Thoracic aorta (tissue), 2 donors: ENCODE measurements around the gene ABCA6. TPM values are rescaled to one million over a fixed set of nuclear protein-coding genes. Genes with fewer than 3 reads are reported as not detected.

Experiments
- ATAC-seq: fragments of 150-250 bp; one replicate; pipeline ENCODE4 v1.8.0; 2017; ENCODE audit warnings: low read depth; ENCODE audit not compliant: insufficient number of reproducible peaks, low FRiP score
- DNase-seq: peaks from one replicate; pipeline ENCODE4 v3.0.0-alpha.2; 2020; ENCODE audit warnings: low spot score
- H3K27ac ChIP-seq, 2 donors: fragments of 200-600 bp; sonication (generic); 1 replicate in 1 of 2; 2 replicates in 1 of 2; pipeline ENCODE4 v1.5.1; 2016; ENCODE audit warnings: mild to moderate bottlenecking in 2 of 2, moderate library complexity in 2 of 2
- H3K27me3 ChIP-seq: fragments of 200-600 bp; sonication (generic); replicated peaks from 2 replicates; pipeline ENCODE4 v1.6.0; 2016; ENCODE audit warnings: mild to moderate bottlenecking; ENCODE audit not compliant: insufficient read depth
- H3K36me3 ChIP-seq: fragments of 200-600 bp; sonication (generic); one replicate; pipeline ENCODE4 v1.5.1; 2016
- H3K4me1 ChIP-seq, 2 donors: fragments of 200-600 bp; sonication (generic); 1 replicate in 1 of 2; 2 replicates in 1 of 2; pipeline versions ENCODE4 v1.5.1 to v1.6.0; 2016; ENCODE audit warnings: low read depth in 2 of 2, mild to moderate bottlenecking in 1 of 2; ENCODE audit not compliant: control insufficient read depth in 1 of 2
- H3K4me3 ChIP-seq: fragments of 200-600 bp; sonication (generic); 2 replicates; pipeline ENCODE4 v1.5.1; 2016; ENCODE audit warnings: mild to moderate bottlenecking
- H3K9me3 ChIP-seq: fragments of 200-600 bp; sonication (generic); 2 replicates; pipeline ENCODE4 v1.5.1; 2016
- total RNA-seq, 2 donors: library from RNA; depleted of rRNA; stranded (reverse); fragments of >200 nt; gene quantifications; one replicate each; pipeline versions ENCODE4 v1.1.0 to v1.2.3, GENCODE V29; 2016
- TF ChIP-seq, protein P1 (sequence below): fragments of 200-600 bp; sonication (generic); IDR thresholded peaks from one replicate; pipeline ENCODE4 v1.5.1; 2019; ENCODE audit warnings: antibody characterized with exemption

The ABCA6 gene
- total RNA-seq, 2 donors from 2014 or later: 38.5 to 43.3 TPM

GRCh38 chr17:69044371-69044770, 97.3 kb downstream of the ABCA6 start:
- ATAC-seq: no peak
- TF ChIP-seq, protein P1, sequence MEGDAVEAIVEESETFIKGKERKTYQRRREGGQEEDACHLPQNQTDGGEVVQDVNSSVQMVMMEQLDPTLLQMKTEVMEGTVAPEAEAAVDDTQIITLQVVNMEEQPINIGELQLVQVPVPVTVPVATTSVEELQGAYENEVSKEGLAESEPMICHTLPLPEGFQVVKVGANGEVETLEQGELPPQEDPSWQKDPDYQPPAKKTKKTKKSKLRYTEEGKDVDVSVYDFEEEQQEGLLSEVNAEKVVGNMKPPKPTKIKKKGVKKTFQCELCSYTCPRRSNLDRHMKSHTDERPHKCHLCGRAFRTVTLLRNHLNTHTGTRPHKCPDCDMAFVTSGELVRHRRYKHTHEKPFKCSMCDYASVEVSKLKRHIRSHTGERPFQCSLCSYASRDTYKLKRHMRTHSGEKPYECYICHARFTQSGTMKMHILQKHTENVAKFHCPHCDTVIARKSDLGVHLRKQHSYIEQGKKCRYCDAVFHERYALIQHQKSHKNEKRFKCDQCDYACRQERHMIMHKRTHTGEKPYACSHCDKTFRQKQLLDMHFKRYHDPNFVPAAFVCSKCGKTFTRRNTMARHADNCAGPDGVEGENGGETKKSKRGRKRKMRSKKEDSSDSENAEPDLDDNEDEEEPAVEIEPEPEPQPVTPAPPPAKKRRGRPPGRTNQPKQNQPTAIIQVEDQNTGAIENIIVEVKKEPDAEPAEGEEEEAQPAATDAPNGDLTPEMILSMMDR: no peak
- Histone ChIP-seq H3K4me3 (no peak overlapping the region), H3K27ac (no peak overlapping the region), H3K9me3 (no peaks in the 10 kb centered on the region), H3K27me3 (no peaks in the 10 kb centered on the region), H3K4me1 (peaks cover 6 to 7% of the 10 kb centered on the region in 2 donors), H3K36me3 (no peaks in the 10 kb centered on the region)
- DNase-seq: no peak

- Histone ChIP-seq H3K9me3 (no peaks in the 10 kb centered on the region), H3K4me3 (no peak overlapping the region), H3K36me3 (no peaks in the 10 kb centered on the region), H3K4me1 (peaks cover 6% of the 10 kb centered on the region in 2 donors), H3K27ac (no peak overlapping the region), H3K27me3 (no peaks in the 10 kb centered on the region)
- TF ChIP-seq, protein P1: no peak
- no peak for DNase-seq
- no peak for ATAC-seq
Observed at GRCh38 chr17:69043098-69043734, 98.5 kb downstream of the ABCA6 start.

GRCh38 chr17:69042308-69042707, 99.4 kb downstream of the ABCA6 start:
- Histone ChIP-seq H3K27ac (no peak overlapping the region), H3K4me1 (peaks cover 0 to 2% of the 10 kb centered on the region in 2 donors), H3K27me3 (no peaks in the 10 kb centered on the region), H3K4me3 (no peak overlapping the region), H3K36me3 (no peaks in the 10 kb centered on the region), H3K9me3 (peaks cover 3% of the 10 kb centered on the region)
- TF ChIP-seq, protein P1: no peak
- ATAC-seq (no peak), DNase-seq (no peak)

DNA sequence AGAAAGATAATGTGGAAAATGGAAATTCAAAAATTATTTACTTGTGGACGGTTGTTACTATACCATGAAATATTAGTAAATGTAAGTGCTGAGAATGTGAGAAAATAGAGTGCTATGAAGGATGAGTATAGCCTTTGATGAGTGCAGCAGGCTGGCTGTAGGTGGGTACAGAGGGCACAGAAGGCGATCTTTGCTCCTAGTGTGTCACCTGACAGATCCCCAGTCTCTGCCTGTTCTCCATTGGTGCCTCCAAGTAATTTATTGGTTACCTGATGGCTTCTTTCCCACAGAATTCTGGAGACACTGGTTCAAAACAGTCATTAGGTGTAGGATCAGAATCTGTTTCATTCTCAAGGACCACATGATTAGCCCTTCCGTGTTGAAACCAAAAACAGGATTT, 109.9 kb downstream of the ABCA6 start:
- H3K9me3 ChIP-seq: no peaks in the 10 kb centered on the region
- H3K4me1 ChIP-seq: no peaks in the 10 kb centered on the region
- H3K36me3 ChIP-seq: no peaks in the 10 kb centered on the region
- ATAC-seq (no peak), DNase-seq (no peak)
- no peak overlapping the region for H3K4me3 ChIP-seq
- H3K27me3 ChIP-seq: no peaks in the 10 kb centered on the region
- TF ChIP-seq, protein P1: no peak
- no peak overlapping the region for H3K27ac ChIP-seq

- Histone ChIP-seq H3K27me3 (no peaks in the 10 kb centered on the region), H3K9me3 (no peaks in the 10 kb centered on the region), H3K36me3 (no peaks in the 10 kb centered on the region), H3K4me3 (no peak overlapping the region), H3K27ac (no peak overlapping the region), H3K4me1 (no peaks in the 10 kb centered on the region)
- no peak for ATAC-seq
- TF ChIP-seq, protein P1: no peak
- no peak for DNase-seq
Observed at GRCh38 chr17:69030169-69030568, 111.5 kb downstream of the ABCA6 start.

Other genes with a start within 250 kb of the ABCA6 start
- 10 to 100 TPM; 42.0 to 62.2 TPM for gene ABCA8, start 186.5 kb downstream of the ABCA6 start, total RNA-seq
- gene ABCA9, start 81.0 kb downstream of the ABCA6 start, total RNA-seq: 10 to 100 TPM; 31.5 to 38.6 TPM
- 1 to 10 TPM; 3.2 to 4.5 TPM for gene ABCA10, start 86.9 kb upstream of the ABCA6 start, total RNA-seq
- 10 to 100 TPM in 1 of 2 donors, 1 to 10 TPM in 1; 9.1 to 46.2 TPM for gene ABCA5, start 185.2 kb upstream of the ABCA6 start, total RNA-seq